Left cardiac atrium (tissue), 4 donors: ENCODE data around the gene CFAP100. TPM values are rescaled to one million over a fixed set of nuclear protein-coding genes. Genes with fewer than 3 reads are reported as not detected.

ENCODE experiments used
- ATAC-seq, 2 donors: fragments of 200-7000 bp; cut with Tn5 transposase; one replicate each; pipeline ENCODE4 v1.9.1; 2020; ENCODE audit warnings: mild to moderate bottlenecking in 2 of 2, moderate library complexity in 2 of 2
- DNase-seq: peaks from one replicate; pipeline ENCODE4 v3.0.0-alpha.2; 2020
- intact Hi-C, 2 donors: fragments of 100-400 bp; cut with DNase I; formaldehyde crosslinking; loops; one replicate each; pipeline versions ENCODE4 v1.14.1 to v1.15.1; 2022 to 2023
- total RNA-seq, 2 donors: library from RNA; stranded (reverse); fragmentation: NEBNext Ultra II Directional; extraction: Animal tissue kit (Norgen Biotek cat#: 25700); gene quantifications; one replicate each; pipeline ENCODE4 v1.2.1, GENCODE V29; 2021
- donor health status: DM: no; HTN: yes; CAD: no.
- donor health status: DM: no; HTN: yes; CAD: no; lungs with severe emphysema.
- donor health status: DM: yes; HTN: yes; CAD: no.
- donor health status: Dilated cardiomyopathy.

The CFAP100 gene
- total RNA-seq, 2 donors from 2014 or later, result not detected

DNA sequence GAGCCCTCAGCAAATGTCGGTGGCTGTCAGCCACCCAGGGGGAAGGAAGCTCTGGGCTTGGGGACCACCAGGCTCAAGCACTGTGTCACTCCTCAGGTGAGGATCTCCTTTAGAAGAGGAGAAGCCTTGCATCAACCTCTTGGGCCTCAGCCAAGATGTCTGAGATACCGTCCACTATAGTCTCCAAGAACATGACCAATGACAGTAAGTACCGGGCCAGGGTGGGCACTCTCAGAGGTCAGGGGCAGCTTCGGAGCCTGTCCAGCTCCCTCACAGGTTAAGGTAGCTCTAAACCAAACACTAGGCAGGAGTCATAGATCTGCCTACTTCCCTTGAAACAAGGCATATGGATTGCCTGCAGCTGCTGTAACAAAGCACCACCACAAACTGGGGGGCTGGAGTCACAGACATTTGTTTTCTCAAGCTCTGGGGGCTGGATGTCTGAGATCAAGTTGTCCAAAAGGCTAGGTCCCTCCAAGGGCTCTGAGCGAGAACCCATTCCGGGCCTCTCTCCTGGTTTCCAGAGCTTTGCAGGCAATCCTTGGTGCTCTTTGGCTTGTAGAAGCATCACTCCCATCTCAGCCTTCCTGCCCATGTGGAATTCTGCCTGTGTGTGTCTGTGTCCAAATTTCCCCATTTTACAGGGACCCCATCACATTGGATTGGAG, 1.3 kb downstream of the CFAP100 start:
- DNase-seq, result no peak
- intact Hi-C loops, result loop anchor here in 1 of 2 donors (10.0 kb wide), 1 partner anchor 261 kb away; no protein-coding TSS in a partner anchor
- ATAC-seq, result no peak

DNA sequence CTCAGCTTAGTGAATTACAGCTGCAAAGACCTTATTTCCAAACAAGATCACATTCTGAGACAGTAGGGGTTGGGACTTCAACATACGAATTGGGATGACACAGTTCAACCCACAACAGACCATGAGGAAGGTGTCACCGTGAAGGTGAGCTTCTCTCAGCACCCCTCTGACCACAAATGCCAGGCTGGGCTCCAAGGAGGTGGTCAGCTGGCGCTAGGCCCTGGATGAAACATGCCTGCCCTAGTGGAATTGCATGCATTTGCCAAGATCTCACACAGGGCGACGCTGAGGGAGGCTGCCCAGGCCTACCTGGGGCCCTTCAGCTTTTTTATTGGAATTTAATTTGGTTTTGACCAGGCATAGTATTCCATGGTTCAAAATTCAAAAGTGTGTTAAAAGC, 1.8 kb downstream of the CFAP100 start:
- intact Hi-C loops, result loop anchor here in 1 of 2 donors (10.0 kb wide), 1 partner anchor 262 kb away; no protein-coding TSS in a partner anchor
- no peak for ATAC-seq
- DNase-seq, result no peak

GRCh38 chr3:126397610-126398422, 3.1 kb downstream of the CFAP100 start:
- ATAC-seq, result peak in 1 of 2 donors; percentile 31
- intact Hi-C loops, result loop anchor here in 1 of 2 donors (10.0 kb wide), 1 partner anchor 263 kb away; no protein-coding TSS in a partner anchor
- DNase-seq, result no peak

DNA sequence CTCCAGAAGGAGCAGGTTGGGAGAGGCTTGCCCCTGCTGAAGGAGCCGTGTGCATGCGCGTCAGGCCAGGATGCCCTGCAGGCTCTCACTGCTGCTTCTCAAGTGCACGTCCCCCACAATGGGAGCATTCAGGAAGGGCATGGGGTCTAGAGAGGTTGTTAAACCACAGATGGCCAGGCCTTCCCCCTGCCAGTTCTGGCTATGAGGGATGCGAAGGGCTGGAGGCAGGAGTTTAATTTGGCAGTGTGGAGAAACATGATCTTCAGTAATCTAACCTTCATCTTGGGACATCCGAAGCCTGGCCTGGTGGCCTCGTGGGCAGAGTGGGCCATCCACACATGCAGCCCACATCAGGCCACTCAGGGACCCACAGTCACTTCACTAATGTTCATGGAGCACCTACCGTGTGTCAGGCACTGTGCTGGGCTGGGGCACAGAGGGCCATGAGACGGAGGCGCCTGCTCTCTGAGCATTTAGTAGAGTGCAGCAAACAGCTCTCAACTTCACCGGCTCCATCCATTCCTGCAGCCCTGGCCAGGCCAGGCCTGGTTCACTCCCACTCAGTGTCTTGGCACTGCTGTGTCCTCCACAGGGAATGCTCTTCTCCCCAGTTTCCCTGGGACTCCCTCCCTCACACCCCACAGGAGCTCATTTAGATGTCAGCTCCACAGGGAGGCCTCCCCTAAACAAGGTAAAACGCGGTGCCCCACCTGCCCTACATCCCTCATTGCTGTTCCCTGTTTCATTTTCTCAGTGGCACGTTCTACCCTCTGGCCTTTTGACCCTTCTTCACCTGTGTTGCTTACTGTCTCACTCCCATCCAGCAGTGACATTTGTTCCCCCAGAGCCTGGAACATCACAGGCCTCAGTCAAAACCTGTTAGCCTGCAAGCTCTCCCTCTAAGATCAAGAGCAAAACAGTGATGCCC, 4.0 kb downstream of the CFAP100 start:
- no peak for ATAC-seq
- DNase-seq, result no peak
- intact Hi-C loops, result loop anchor here in 1 of 2 donors (10.0 kb wide), 1 partner anchor 264 kb away; no protein-coding TSS in a partner anchor

GRCh38 chr3:126399351-126399735, 4.6 kb downstream of the CFAP100 start:
- DNase-seq (no peak), ATAC-seq (peak in 1 of 2 donors; percentile 33)
- intact Hi-C loops, result loop anchor here in 1 of 2 donors (10.0 kb wide), 1 partner anchor 265 kb away; no protein-coding TSS in a partner anchor

DNA sequence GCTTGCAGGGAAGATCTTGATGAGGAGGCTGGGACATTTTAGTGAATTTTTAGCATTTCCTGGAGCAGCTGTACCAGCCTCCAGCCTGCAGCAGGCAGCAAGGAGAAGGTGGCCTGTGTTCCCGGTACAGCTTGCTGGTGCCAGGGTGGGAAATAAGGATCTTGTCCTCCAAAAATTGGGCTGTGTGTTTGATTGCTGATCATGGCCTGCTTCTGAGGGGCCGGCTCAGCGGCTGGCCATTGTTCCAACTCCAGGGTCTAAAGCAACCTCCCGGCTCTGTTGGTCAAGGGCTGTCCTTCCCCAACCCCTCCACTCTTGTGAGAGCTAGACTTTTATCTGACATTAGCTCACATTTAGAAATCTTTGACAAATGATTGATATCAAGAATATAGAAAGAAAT, 5.0 kb downstream of the CFAP100 start:
- no peak for ATAC-seq
- no peak for DNase-seq
- intact Hi-C loops, result loop anchor here in 1 of 2 donors (10.0 kb wide), 1 partner anchor 265 kb away; no protein-coding TSS in a partner anchor

DNA sequence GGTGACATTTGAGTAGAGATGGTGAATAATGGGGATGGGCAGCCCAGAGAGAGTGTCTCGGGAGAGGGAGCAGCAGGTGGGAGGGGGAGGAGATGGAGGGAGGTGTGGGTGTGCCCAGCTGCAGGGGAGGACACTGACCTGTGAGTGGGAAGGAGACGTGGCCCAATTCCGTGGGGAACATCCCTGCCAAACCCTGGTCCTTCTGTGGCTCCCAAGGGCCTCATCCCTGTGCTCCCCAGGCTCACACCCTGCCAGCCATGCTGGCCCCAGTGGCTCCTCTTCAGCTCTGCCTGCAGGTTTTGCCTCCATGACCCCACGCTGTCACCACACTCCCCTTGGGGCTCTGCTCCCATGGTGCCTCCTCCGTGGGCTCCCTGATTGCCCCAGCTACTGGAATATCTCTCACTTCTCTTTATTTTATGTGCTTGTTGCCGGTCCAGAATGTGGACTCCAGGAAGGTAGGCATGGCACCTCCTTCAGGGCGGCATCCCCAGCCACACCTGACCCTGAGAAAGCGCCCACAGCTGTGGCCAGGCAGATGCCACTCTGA, 7.0 kb downstream of the CFAP100 start:
- ATAC-seq (no peak), DNase-seq (no peak)
- intact Hi-C loops, result no loop called here

DNA sequence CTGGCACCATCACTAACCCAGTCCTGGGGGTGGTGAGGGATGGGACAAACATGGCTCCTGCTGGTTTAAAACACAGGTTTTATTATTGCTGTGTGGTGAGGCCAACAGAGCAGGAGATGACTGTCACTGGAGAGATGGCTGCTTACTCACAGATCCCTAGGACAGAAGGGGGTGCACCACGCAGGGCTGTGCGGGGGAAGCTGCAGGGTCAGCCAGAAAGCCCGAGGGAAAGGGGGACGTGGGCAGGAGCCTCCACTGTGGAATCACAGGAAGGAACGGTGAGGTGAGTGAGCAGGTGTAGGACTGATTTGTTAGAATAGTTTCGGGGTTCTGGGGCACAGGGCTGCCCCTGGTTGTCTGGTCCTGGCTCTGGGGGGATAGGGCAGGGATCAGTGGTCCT, 7.5 kb downstream of the CFAP100 start:
- ATAC-seq (no peak), DNase-seq (no peak)
- intact Hi-C loops, result no loop called here

DNA sequence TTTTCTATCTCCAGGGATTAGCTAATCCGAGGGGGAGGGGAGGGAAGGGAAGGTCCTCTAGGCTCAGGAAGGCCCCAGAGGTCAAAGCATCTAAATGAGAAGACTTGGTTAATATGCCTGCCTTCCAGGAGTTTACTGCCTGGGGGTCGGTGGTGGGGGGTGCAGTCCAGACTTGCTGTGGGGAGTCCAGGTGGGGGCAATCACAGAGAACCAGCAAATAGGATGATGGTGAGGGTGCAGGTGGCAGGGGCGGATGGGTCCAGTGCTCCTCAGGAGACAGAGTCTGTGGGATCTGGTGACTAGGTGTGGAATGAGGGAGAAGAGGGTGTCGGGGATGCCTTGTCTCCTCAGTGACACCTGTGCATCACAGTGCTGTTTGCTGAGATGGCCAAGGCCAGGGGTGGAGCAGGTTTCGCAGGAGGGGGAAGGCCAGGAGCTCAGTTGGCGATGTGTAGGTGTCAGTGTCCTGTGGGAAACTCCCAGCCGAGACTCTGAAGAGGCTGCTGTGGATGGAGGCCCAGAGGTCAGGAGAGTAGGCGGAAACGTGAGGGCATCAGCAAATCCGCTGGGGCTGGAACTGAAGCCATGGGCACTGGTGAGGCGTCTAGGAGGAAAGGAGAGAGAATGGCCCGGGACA, 8.1 kb downstream of the CFAP100 start:
- ATAC-seq (no peak), DNase-seq (no peak)
- intact Hi-C loops, result no loop called here

GRCh38 chr3:126406389-126407296, 11.9 kb downstream of the CFAP100 start:
- intact Hi-C loops, result no loop called here
- DNase-seq (no peak), ATAC-seq (no peak)

DNA sequence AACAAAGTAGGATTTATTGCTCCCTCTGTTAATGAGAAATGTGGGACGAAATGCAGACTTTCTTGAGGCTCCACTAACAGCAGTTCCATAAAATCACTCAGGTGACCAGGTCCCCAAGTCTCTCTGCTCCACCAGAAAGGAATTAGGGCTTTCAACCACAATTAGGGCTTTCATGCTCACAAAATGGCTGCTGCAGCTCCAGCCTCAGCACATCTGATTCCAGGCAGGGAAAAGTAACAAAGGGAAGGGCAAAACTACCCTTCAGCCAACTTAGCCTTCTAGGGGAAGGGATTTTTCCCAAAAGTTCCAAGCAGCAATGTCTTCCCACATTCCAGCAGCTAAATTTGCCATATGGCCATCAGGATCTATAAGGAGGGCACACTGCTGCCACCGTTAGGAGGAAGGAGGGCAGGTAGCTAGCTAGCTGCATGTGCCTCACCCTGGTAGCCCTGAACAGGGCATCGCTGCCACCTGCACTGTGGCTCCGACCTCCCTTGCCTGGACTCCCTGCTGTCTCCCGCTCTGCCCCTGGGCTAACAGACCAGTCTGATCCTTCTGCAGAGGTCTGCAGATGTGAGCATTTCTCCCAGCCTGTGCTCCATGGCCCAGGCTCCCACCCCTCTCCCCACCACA, 12.8 kb downstream of the CFAP100 start:
- intact Hi-C loops, result no loop called here
- ATAC-seq (no peak), DNase-seq (no peak)

DNA sequence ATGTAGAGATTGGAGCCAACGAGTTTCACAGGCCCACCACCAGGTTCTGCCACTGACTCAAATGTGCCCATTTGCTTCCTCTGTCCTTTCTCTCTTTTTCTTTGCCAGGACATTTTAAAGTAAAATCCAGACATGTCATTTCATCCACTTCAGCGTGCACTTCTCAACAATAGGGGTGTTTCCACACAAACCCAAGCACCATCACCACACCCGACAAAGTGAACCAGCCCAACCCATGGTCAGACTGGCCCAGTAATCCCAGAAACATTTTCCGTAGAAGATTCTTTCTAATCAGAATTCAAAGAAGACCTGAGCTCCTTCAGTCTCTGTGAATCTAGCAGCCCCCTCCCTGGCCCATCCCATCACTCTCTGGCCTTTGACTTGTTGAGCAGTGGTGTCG, 13.4 kb downstream of the CFAP100 start:
- intact Hi-C loops, result no loop called here
- DNase-seq, result no peak
- no peak for ATAC-seq

- intact Hi-C loops, result no loop called here
- no peak for DNase-seq
These were observed 18.4 kb downstream of the CFAP100 start for GRCh38 chr3:126412841-126413692.

DNA sequence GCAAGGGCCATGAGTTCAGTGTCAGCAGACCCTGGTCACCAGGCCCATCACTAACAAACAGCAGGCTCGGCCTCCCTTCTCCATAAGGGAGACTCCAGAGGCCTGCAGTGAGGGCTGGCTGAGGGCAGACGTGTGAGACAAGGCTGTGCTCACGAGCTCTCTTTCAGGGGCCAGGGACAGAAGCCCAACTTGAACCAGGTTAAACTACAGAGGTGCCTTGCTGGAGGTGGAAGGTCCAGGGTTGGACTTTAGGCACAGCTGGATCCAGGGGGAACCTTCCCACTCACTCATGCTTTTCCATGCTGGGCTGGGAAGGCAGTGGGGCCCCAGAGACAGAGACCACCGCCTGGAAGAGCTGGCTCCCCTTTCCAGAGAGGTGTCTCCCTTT, 19.0 kb downstream of the CFAP100 start:
- intact Hi-C loops, result no loop called here
- ATAC-seq (no peak), DNase-seq (no peak)

More at GRCh38 chr3:126412841-126413692, 18.4 kb downstream of the CFAP100 start:
- no peak for ATAC-seq

GRCh38 chr3:126414406-126414805, 19.7 kb downstream of the CFAP100 start:
- no peak for ATAC-seq
- intact Hi-C loops, result no loop called here

More at GRCh38 chr3:126414406-126414805, 19.7 kb downstream of the CFAP100 start:
- no peak for DNase-seq
